Lower leg skin (tissue), 4 donors: ENCODE measurements around the gene OPTC. TPM values are rescaled to one million over a fixed set of nuclear protein-coding genes. Genes with fewer than 3 reads are reported as not detected.

ENCODE experiments used
- DNase-seq, 2 donors: peaks; one replicate each; pipeline ENCODE4 v3.0.0-alpha.2; 2019; ENCODE audit warnings: low spot score in 2 of 2
- H3K4me3 ChIP-seq: fragments of 200-600 bp; sonication (generic); 2 replicates; pipeline ENCODE4 v1.5.1; 2017; ENCODE audit warnings: mild to moderate bottlenecking, low read depth; ENCODE audit not compliant: poor library complexity, severe bottlenecking
- CTCF ChIP-seq, 3 donors: fragments of 450-650 bp; IDR thresholded peaks; one replicate each; pipeline ENCODE4 v1.5.1; 2016; ENCODE audit warnings: antibody characterized with exemption in 3 of 3, mild to moderate bottlenecking in 3 of 3, moderate library complexity in 2 of 3
- POLR2A ChIP-seq, 2 donors: fragments of 450-650 bp; IDR thresholded peaks; one replicate each; pipeline ENCODE4 v1.6.1; 2016 to 2017; ENCODE audit warnings: antibody characterized with exemption in 2 of 2, mild to moderate bottlenecking in 1 of 2, moderate library complexity in 1 of 2
- WGBS, 2 donors: methylation state at CpG; one replicate each; pipeline ENCODE4 v1.1.5; 2018; 5-methylcytosine and 5-hydroxymethylcytosine counted together
- intact Hi-C: fragments of 100-400 bp; cut with DNase I; formaldehyde crosslinking; loops from one replicate; pipeline ENCODE4 v1.15.0; 2023; ENCODE audit warnings: low total_unique reads
- total RNA-seq, 4 donors: library from RNA; depleted of rRNA; stranded (reverse); fragments of >200 nt; gene quantifications; one replicate each; pipeline ENCODE4 v1.1.0, GENCODE V29; 2016

Gene OPTC
- total RNA-seq, 4 donors from 2014 or later = not detected

DNA sequence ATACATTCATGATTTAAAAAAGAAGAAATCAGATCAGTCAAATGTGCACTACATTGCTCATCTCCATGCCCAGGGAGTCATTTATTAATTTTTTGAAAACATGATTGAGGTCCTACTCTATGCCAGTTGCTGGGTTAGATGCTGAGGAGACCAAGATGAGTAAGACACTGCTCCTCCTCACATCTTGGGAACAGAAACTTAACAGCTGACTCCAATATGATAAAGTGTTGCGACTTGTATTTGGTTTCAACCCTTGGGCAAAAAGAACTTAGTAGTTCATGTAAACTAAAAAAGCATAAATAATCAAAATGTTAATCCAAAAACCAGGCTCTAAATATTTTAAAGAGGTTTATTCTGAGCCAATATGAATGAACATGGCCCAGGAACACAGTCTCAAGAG is 56.9 kb downstream of the OPTC start:
- intact Hi-C loops = no loop called here
- H3K4me3 ChIP-seq = no peak overlapping the region
- 39 to 50% methylated on average over 1 of the region's 1 CpG for WGBS, 2 donors
- no peak for DNase-seq
- no peak for TF ChIP-seq POLR2A (IDR thresholded peaks at IDR 0.05)
- TF ChIP-seq CTCF (IDR thresholded peaks at IDR 0.05) = no peak

DNA sequence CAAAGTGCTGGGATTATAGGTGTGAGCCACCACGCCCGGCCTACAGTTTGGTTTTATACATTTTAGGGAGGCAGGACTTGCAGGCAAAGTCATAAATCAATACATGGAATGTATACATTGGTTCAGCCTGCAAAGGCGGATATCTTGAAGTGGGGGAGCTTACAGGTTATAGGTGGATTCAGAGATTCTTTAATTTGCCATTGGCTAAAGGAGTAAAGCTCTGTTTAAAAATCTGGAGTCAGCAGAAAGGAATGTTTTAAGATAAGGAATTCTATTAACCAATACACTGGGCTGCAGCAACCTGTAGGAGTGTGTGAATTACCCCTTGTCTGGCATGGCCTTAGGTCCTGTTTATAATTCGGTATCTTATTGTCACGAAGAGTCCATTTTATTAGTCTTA is 57.6 kb downstream of the OPTC start:
- H3K4me3 ChIP-seq = no peak overlapping the region
- DNase-seq = no peak
- 88 to 90% methylated on average over 5 of the region's 5 CpGs for WGBS, 2 donors
- TF ChIP-seq CTCF (IDR thresholded peaks at IDR 0.05) (no peak), POLR2A (IDR thresholded peaks at IDR 0.05) (no peak)
- intact Hi-C loops = no loop called here

DNA sequence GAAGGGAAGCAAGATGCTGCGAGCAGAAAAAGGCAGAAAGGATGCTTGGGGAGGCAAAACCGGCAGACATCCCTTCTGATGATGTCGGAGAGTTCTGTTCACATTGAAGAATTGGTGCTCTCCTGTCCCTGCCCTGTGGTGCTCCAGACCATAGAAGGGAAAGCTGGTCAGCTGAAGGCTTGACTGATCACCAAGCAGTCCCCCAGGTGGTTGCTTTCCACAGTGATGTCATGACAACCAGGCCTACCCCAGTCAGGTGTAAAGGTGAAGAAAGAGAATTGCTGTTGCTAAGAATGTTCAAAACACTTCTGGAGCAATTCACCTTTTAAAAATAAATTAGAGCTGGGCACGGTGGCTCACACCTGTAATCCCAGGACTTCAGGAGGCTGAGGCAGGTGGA is 59.5 kb downstream of the OPTC start:
- WGBS, 2 donors = 95 to 98% methylated on average over 4 of the region's 4 CpGs
- no peak for TF ChIP-seq CTCF (IDR thresholded peaks at IDR 0.05)
- TF ChIP-seq POLR2A (IDR thresholded peaks at IDR 0.05) = no peak
- H3K4me3 ChIP-seq = no peak overlapping the region
- no peak for DNase-seq
- intact Hi-C loops = no loop called here

DNA sequence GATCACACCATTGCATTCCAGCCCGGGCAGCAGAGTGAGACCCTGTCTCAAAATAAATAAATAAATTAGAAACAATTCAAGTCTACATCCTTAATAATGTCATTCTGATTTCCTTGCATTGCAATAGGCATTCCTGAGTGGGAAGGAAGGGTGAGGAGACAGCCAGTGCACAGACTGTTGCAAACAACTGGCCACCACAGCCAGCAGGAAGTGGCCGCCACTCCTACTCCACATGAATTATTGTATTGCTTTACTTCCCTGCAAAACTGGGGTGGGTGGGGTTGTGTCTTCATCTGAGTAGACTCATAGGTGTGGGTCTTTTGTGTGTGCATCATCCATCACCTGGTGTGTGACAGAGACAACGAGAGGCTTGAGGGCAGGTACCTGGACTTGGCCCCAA is 60.1 kb downstream of the OPTC start:
- no peak overlapping the region for H3K4me3 ChIP-seq
- no peak for TF ChIP-seq CTCF (IDR thresholded peaks at IDR 0.05)
- TF ChIP-seq POLR2A (IDR thresholded peaks at IDR 0.05) = no peak
- intact Hi-C loops = no loop called here
- DNase-seq = no peak
- WGBS, 2 donors = 90 to 92% methylated on average over 3 of the region's 3 CpGs

GRCh38 chr1:203555076-203555475 is 61.1 kb downstream of the OPTC start:
- intact Hi-C loops = no loop called here
- 59 to 65% methylated on average over 8 of the region's 8 CpGs for WGBS, 2 donors
- no peak for DNase-seq
- TF ChIP-seq POLR2A (IDR thresholded peaks at IDR 0.05) (no peak), CTCF (IDR thresholded peaks at IDR 0.05) (no peak)
- no peak overlapping the region for H3K4me3 ChIP-seq

DNA sequence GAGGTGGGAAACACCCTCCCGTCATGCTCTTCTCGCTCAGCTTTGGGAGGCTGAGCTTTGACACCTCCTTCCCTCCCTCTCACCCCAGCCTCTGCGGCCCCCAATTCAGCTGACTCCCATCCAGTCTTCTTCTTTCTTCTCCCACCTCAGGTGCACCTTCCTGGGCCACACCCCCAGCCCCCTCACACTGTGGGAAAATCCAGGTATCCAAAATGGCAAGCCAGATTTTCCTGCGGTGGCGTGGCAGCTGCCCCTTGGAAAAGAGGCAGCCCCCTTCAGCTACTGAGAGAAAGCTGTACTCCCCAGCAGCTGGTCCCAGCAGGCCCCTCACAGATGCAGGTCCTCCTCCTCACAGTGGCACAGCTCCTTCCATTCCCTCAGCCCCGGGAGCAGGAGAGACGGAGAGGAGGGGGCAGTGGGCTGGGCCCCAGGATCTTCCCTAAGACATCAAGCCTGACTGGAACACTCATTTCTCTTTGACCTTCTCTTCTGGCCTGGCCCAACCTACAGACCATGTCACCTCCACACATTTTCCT is 61.6 kb downstream of the OPTC start:
- no peak overlapping the region for H3K4me3 ChIP-seq
- TF ChIP-seq POLR2A (IDR thresholded peaks at IDR 0.05) (no peak), CTCF (IDR thresholded peaks at IDR 0.05) (no peak)
- 58 to 68% methylated on average over 7 of the region's 7 CpGs for WGBS, 2 donors
- DNase-seq = no peak
- intact Hi-C loops = no loop called here
